NCI-H510A treated with DMSO at 0.1 percent for 48 hours (cell line): ENCODE data around the gene FRMD8.

Source experiments
- DNase-seq: peaks from one replicate; lab custom pipeline; 2025; lab: John Stamatoyannopoulos, UW

Gene FRMD8

GRCh38 chr11:65414776-65415498 lies 28.5 kb downstream of the FRMD8 start:
- DNase-seq = no peak

DNA sequence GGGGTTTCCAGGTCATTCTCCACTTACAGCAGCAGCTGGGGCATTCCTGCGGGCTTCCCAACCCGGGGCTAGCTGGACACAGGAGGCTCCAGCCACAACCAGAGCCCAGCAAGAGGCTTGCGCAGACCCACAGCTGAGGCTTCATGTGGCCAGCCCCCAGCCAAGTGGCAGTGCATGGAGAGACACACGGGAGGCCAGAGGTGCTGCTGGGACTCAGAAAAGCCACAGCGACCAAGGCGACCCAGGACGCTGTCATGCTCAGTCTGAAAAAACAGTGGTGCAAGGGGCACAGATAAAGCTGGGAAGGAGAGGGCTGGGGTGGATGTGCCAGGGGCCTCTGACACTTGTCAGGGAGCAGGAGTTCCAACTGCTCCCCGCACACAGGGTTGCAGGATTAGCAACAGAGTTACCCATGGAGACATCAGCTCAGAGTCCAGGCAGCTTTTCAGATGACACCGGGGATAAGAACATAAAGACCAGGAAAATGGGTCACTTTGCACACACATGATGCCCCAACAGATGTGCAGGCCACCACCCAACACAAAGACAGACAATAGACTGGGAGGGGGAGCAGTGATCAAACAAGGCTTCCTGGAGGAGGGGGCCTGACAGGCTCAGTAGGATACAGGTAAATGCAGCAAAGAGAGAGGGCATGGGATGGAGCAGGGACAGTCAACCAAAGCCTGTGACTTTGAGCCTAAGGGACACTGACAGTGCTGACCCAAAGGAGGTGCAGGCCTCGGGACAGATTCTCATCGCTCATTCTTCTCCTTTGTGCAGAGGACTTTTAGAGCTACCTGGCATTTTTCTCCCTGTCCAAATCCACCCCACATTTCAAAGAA lies 29.3 kb downstream of the FRMD8 start:
- DNase-seq = no peak

DNA sequence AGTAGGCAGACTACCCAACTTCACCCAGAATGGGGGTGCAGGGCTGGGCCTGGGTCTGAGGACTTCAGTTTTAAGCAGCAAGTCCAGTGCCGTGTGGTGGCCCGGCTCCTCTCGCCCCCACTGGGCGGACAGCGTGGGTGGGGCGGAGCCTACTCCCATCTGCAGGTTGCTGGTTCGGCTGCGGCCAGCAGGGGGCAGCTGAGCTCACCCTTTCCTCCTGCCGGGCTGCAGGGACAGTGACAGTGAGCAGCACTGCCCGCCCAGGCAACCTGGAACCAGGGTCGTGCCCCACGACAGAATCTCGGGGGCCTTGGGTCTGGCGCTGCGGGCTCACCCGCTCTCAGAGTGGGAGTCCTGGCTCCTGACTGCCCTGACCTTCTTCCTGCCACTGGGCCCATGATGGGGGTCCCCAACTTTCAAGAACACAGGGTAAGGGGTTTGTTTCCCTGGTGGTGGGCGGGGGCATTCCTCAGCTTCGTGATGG lies 29.9 kb downstream of the FRMD8 start:
- peak; percentile 77 for DNase-seq

DNA sequence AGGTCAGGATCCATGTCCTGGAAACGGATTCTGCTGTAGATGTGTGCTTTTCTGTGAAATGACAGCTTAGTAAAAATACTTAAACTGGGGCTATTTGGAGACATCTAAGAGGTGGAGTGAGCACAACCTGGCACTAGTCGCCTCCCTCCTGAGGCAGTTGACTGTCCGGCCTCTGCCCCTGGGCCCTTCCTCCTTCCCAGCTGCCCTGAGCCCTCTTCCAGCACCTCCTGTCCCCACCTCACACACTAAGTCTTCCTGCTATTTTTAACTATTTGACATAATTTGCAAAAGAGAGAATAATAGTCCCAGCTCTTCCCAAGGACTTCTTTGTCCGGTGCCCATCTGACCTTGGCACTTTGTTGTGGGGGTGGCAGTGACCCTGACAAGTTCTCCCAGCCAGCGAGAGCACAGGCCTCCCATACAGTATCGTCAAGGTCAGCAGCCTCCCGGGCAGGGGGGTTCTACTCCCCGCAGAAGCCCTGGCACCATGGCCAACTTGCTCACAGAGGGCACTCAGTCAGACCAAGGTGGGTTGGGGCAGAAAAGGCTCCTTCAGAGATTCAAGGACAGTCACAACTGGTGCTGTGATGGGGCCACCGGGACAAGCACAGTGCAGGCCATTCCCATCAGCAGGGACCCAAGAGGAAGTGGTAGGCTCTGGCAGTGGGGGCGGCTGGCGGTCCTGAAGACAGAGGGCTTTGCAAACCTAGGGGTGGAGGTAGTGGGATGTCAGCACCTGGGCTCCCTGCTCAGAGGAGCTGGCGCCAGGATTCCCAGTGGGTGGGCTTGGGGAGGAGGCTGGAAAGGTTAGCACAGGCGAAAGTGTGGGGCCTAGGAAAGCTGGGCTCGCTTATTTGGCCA lies 30.6 kb downstream of the FRMD8 start:
- no peak for DNase-seq

GRCh38 chr11:65417702-65418430 lies 31.4 kb downstream of the FRMD8 start:
- DNase-seq = no peak

- no peak for DNase-seq
Observed at GRCh38 chr11:65418431-65418680, 31.9 kb downstream of the FRMD8 start.

DNA sequence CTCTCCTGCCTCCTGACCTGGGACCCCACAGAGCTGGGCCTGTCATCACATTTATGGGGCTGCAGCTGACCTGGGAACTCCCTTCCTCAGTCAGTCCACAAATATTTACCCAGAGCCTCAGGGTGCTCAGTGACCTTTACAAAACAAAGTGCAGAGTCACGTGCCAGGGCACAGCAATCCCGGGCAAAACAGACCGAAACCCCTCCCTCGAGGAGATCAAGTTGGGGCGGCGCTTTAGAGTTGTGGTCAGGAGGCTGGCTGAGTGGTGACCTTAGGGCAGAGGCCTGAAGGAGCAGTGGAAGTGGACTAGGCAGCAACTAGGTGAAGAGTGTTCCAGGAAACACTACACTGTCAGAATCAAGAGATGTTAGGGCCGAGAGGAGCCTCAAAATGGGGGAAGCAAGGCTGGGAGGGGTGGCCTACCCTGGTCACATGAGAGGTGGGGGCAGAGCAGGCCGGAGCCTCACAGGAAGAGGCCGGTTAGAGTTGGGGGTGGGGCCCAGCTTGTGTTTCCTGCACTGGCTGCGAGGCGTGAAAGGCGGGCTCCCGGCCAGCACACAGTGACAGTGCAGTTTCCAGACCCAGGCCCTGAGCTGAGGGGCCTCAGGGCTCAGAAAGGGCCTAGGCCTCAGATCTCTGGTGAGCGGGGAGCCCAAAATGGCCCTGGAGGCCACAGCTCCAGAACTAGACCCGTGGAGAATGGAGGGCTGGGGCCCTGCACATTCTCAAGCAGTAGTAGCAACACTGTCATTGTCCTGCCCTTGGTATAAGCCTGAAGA lies 32.4 kb downstream of the FRMD8 start:
- peak; percentile 99 for DNase-seq

DNA sequence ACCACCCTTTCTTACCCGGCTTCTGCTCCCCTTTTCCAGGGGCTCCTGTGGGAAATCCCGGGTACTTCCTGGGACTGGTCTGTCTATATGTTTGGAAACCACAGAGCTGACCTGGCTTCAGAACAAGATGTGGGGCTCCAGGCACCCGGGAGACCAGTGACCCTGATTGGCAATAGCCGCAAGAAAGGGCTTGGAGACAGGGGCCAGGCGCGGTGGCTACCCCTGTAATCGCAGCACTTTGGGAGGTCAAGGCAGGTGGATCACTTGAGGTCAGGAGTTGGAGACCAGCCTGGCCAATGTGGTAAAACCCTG lies 33.0 kb downstream of the FRMD8 start:
- DNase-seq = no peak

GRCh38 chr11:65419772-65420481 lies 33.5 kb downstream of the FRMD8 start:
- DNase-seq = peak; percentile 94

DNA sequence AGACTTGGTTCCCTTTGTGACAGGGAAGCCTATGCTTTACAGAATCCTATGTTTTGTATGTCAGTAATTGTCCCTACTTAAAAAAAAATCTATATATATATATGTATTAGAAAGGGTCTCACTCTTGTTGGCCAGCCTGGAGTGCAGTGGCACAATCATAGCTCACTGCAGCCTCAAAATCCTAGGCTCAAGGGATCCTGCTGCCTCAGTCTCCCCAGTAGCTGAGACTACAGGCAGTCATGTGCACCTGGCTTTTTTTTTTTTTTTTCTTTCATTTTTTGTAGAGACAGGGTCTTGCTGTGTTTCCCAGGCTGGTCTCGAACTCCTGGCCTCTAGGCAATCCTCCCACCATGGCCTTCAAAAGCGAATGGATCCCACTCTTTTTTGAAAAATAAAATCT lies 34.1 kb downstream of the FRMD8 start:
- DNase-seq = no peak

DNA sequence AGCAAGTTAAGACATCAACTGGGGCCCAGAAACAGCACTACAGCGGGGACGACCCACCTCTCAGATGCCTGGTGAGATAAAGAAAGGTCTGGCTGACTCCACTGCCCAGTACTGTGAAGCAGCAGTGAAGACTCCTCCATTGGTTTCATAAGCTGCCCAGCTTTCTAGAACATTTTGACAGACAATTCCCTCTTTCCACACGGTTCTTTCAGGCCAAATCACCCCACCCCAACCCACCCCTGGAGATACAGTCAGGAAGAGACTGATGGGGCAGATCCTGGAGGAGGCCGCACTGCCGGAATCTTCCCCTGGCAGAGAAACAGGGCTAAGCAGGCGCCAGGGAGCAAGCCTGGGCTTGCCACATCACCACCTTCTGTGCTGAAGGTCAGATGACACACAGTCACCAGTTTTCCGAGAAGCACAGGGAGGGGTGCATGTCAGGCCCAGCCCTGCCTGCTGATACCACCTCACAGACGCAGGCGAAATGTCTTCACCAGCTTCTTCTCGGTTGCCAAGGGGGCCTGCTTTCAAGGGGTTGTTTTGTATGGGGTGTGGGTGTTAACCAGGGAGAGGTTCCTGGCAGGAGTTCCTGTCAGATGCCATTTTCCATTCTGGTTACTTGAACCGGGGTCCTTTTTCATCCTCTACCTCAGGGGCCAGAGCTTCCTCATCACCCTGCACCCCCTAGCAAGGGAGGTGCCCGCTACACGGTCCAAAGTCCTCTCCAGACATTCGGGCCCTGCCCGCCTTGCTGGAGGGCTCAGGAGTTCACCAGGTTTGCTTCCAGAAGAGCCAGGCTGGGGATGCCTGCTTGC lies 34.7 kb downstream of the FRMD8 start:
- peak; percentile 90 for DNase-seq

- peak; percentile 93 for DNase-seq
Observed at GRCh38 chr11:65421794-65422632, 35.6 kb downstream of the FRMD8 start.

GRCh38 chr11:65422633-65423515 lies 36.4 kb downstream of the FRMD8 start, which contains the start of gene NEAT1:
Gene NEAT1, plus strand, starts transcription at chr11:65422798.
- DNase-seq = peak; percentile 92

- no peak for DNase-seq
Observed at GRCh38 chr11:65423516-65424204, 37.2 kb downstream of the FRMD8 start.

- no peak for DNase-seq
Observed at GRCh38 chr11:65424205-65425104, 38.0 kb downstream of the FRMD8 start.
